IMR-90 (cell line): Measurements from ENCODE around the gene MAPK11. TPM values are rescaled to one million over a fixed set of nuclear protein-coding genes. Genes with fewer than 3 reads are reported as not detected.

Experiments
- ATAC-seq: fragments of 200-7000 bp; cut with Tn5 transposase; 2 replicates; pipeline ENCODE4 v1.9.1; 2020; ENCODE audit warnings: low read depth, mild to moderate bottlenecking, moderate library complexity
- BruUV-seq: library from RNA; stranded (reverse); fragments of 400-500 nt; replicated peaks from 2 replicates; lab custom pipeline; 2021; lab: Mats Ljungman, UMichigan
- CTCF ChIA-PET: fragments of 300-600 bp; formaldehyde crosslinking; extraction: SDS; loops from one replicate; lab custom pipeline; 2021; ENCODE audit warnings: antibody characterized with exemption; lab: Yijun Ruan, JAX
- POLR2A ChIA-PET: fragments of 300-600 bp; sonication (Branson Sonifier 250); formaldehyde crosslinking; loops from one replicate; lab custom pipeline; 2022; ENCODE audit warnings: antibody characterized with exemption; ENCODE audit not compliant: unreplicated experiment; lab: Charles Lee
- DNase-seq: peaks from one replicate; pipeline ENCODE4 v3.0.0; 2013
- H2AFZ ChIP-seq: replicated peaks from 2 replicates; pipeline ENCODE3; 2013; ENCODE audit warnings: low read length, mild to moderate bottlenecking; ENCODE audit not compliant: poor library complexity
- H2AK5ac ChIP-seq: 2 replicates; pipeline ENCODE4 v1.6.1; 2013; ENCODE audit warnings: low read depth, low read length, inconsistent platforms
- H2AK9ac ChIP-seq: replicated peaks from 2 replicates; pipeline ENCODE3; 2013; ENCODE audit warnings: mild to moderate bottlenecking, low read depth, low read length, moderate library complexity; ENCODE audit not compliant: poor library complexity
- H2BK120ac ChIP-seq: 2 replicates; pipeline ENCODE4 v1.6.1; 2013; ENCODE audit warnings: low read depth, low read length, inconsistent platforms
- H2BK15ac ChIP-seq: 3 replicates; pipeline ENCODE4 v1.6.1; 2013; ENCODE audit warnings: low read depth, low read length, inconsistent platforms
- H2BK20ac ChIP-seq: 2 replicates; pipeline ENCODE4 v1.6.1; 2013; ENCODE audit warnings: low read depth, mild to moderate bottlenecking, inconsistent platforms, low read length, moderate library complexity
- H2BK5ac ChIP-seq: 2 replicates; pipeline ENCODE4 v1.6.1; 2013; ENCODE audit warnings: mild to moderate bottlenecking, low read depth, low read length, inconsistent platforms; ENCODE audit not compliant: poor library complexity, severe bottlenecking
- H3K14ac ChIP-seq: replicated peaks from 2 replicates; pipeline ENCODE4 v1.6.1; 2013; ENCODE audit warnings: low read depth, low read length, inconsistent platforms
- H3K18ac ChIP-seq: 2 replicates; pipeline ENCODE4 v1.6.1; 2013; ENCODE audit warnings: low read depth, low read length, control low read depth
- H3K23ac ChIP-seq: 2 replicates; pipeline ENCODE4 v1.6.1; 2013; ENCODE audit warnings: low read depth, low read length, inconsistent platforms
- H3K27ac ChIP-seq: 2 replicates; pipeline ENCODE4 v1.5.1; 2013; ENCODE audit warnings: mild to moderate bottlenecking, control low read depth, low read length; ENCODE audit not compliant: insufficient read depth
- H3K27me3 ChIP-seq: 2 replicates; pipeline ENCODE4 v1.6.1; 2013; ENCODE audit warnings: low read length; ENCODE audit not compliant: control insufficient read depth, insufficient read depth
- H3K36me3 ChIP-seq: 2 replicates; pipeline ENCODE4 v1.6.1; 2013; ENCODE audit warnings: low read length, mixed read lengths; ENCODE audit not compliant: control insufficient read depth, insufficient read depth
- H3K4ac ChIP-seq: 2 replicates; pipeline ENCODE4 v1.6.1; 2013; ENCODE audit warnings: low read depth, low read length, inconsistent platforms
- H3K4me1 ChIP-seq: 2 replicates; pipeline ENCODE4 v1.6.1; 2013; ENCODE audit warnings: low read length, mixed read lengths; ENCODE audit not compliant: control insufficient read depth, insufficient read depth
- H3K4me2 ChIP-seq: 2 replicates; pipeline ENCODE4 v1.6.1; 2013; ENCODE audit warnings: low read depth, mild to moderate bottlenecking, control low read depth, low read length, moderate library complexity
- H3K4me3 ChIP-seq: 2 replicates; pipeline ENCODE4 v1.5.1; 2013; ENCODE audit warnings: low read depth, mild to moderate bottlenecking, control low read depth, low read length, moderate library complexity; ENCODE audit not compliant: insufficient read depth
- H3K56ac ChIP-seq: 2 replicates; pipeline ENCODE4 v1.6.1; 2013; ENCODE audit warnings: low read length, inconsistent platforms; ENCODE audit not compliant: insufficient read depth; ENCODE audit errors: extremely low read depth
- H3K79me1 ChIP-seq, 2 experiments: 2 replicates each; pipeline ENCODE4 v1.6.1; 2013; ENCODE audit warnings: low read length in 2 of 2, inconsistent platforms in 1 of 2, low read depth in 1 of 2
- H3K9ac ChIP-seq: 2 replicates; pipeline ENCODE4 v1.6.1; 2013; ENCODE audit warnings: low read depth, low read length, control low read depth
- H3K9me1 ChIP-seq: 2 replicates; pipeline ENCODE4 v1.6.1; 2013; ENCODE audit warnings: low read length, inconsistent platforms; ENCODE audit not compliant: insufficient read depth
- H3K9me3 ChIP-seq: 2 replicates; pipeline ENCODE4 v1.6.1; 2013; ENCODE audit warnings: low read length; ENCODE audit not compliant: control insufficient read depth, insufficient read depth
- H4K20me1 ChIP-seq: 2 replicates; pipeline ENCODE4 v1.6.1; 2013; ENCODE audit warnings: low read length, inconsistent platforms; ENCODE audit not compliant: insufficient read depth
- H4K5ac ChIP-seq: 2 replicates; pipeline ENCODE4 v1.6.1; 2013; ENCODE audit warnings: mild to moderate bottlenecking, low read depth, low read length, control low read depth
- H4K8ac ChIP-seq, 2 experiments: 2 replicates each; pipeline ENCODE4 v1.6.1; 2013; ENCODE audit warnings: low read depth in 2 of 2, low read length in 2 of 2, control low read depth in 1 of 2, inconsistent platforms in 1 of 2
- H4K91ac ChIP-seq: 2 replicates; pipeline ENCODE4 v1.6.1; 2013; ENCODE audit warnings: low read depth, low read length, inconsistent platforms; ENCODE audit not compliant: insufficient read depth
- BHLHE40 ChIP-seq: fragments of 150-350 bp; IDR thresholded peaks from 2 replicates; pipeline ENCODE4 v1.6.1; 2016; ENCODE audit warnings: mild to moderate bottlenecking, low read depth, low read length
- CEBPB ChIP-seq: IDR thresholded peaks from 2 replicates; pipeline ENCODE4 v1.6.1; 2012; ENCODE audit warnings: low read depth, low read length, improper control_type of control experiment
- CHD1 ChIP-seq: IDR thresholded peaks from 2 replicates; pipeline ENCODE4 v1.6.1; 2012; ENCODE audit warnings: low read depth, low read length, improper control_type of control experiment
- FOS ChIP-seq: fragments of 150-350 bp; IDR thresholded peaks from 2 replicates; pipeline ENCODE4 v1.6.1; 2016; ENCODE audit warnings: low read depth, low read length
- MAFK ChIP-seq: IDR thresholded peaks from 2 replicates; pipeline ENCODE4 v1.6.1; 2012; ENCODE audit warnings: low read depth, low read length, improper control_type of control experiment
- MAZ ChIP-seq: IDR thresholded peaks from 2 replicates; pipeline ENCODE4 v1.6.1; 2012; ENCODE audit warnings: low read depth, mild to moderate bottlenecking, low read length, improper control_type of control experiment, moderate library complexity, borderline replicate concordance
- MXI1 ChIP-seq: IDR thresholded peaks from 2 replicates; pipeline ENCODE4 v1.6.1; 2012; ENCODE audit warnings: low read depth, mild to moderate bottlenecking, low read length, moderate library complexity, borderline replicate concordance
- NFE2L2 ChIP-seq: fragments of 150-350 bp; IDR thresholded peaks from 2 replicates; pipeline ENCODE4 v1.6.1; 2016; ENCODE audit warnings: low read depth, mild to moderate bottlenecking, low read length
- POLR2A ChIP-seq: IDR thresholded peaks from 2 replicates; pipeline ENCODE4 v1.6.1; 2012; ENCODE audit warnings: mild to moderate bottlenecking, low read depth, low read length
- RAD21 ChIP-seq: IDR thresholded peaks from 2 replicates; pipeline ENCODE4 v1.6.1; 2012; ENCODE audit warnings: low read length, improper control_type of control experiment
- RCOR1 ChIP-seq: IDR thresholded peaks from 2 replicates; pipeline ENCODE4 v1.6.1; 2012; ENCODE audit warnings: mild to moderate bottlenecking, low read length, improper control_type of control experiment; ENCODE audit not compliant: insufficient replicate concordance
- RFX5 ChIP-seq: IDR thresholded peaks from 2 replicates; pipeline ENCODE4 v1.8.0; 2012; ENCODE audit warnings: low read depth, mild to moderate bottlenecking, low read length, moderate library complexity
- SMC3 ChIP-seq: fragments of 150-350 bp; IDR thresholded peaks from 2 replicates; pipeline ENCODE4 v1.6.1; 2016; ENCODE audit warnings: low read depth, mild to moderate bottlenecking, antibody characterized with exemption, low read length, moderate library complexity
- WGBS, 2 experiments: methylation state at CpG; one replicate each; pipeline versions ENCODE4 v1.1.5 to v1.1.7; 2013; ENCODE audit warnings: missing lambda C conversion rate in 2 of 2; ENCODE audit not compliant: insufficient read length in 1 of 2; ENCODE audit errors: extremely low coverage in 2 of 2; 5-methylcytosine and 5-hydroxymethylcytosine counted together
- dilution Hi-C: fragments of 300-500 bp; cut with HindIII; formaldehyde crosslinking; loops from one replicate; pipeline ENCODE4 v1.14.3; 2018; ENCODE audit warnings: low sequenced_read_pairs; ENCODE audit not compliant: unreplicated experiment
- in situ Hi-C: fragments of 300-500 bp; cut with MboI; formaldehyde crosslinking; loops from 3 replicates; pipeline ENCODE4 v1.14.3; 2019; ENCODE audit warnings: low sequenced_read_pairs, inconsistent platforms, mixed read lengths
- intact Hi-C: fragments of 100-400 bp; cut with micrococcal nuclease; formaldehyde crosslinking; loops from 2 replicates; pipeline ENCODE4 v1.10.0; 2022
- polyA plus RNA-seq, 3 experiments: library from polyadenylated mRNA; depleted of rRNA; stranded (reverse); fragments of >200 nt; gene quantifications; 2 replicates each; pipeline ENCODE4 v1.2.3, GENCODE V29; 2012; ENCODE audit warnings: low replicate concordance in 1 of 3
- total RNA-seq: library from RNA; depleted of rRNA; stranded (reverse); fragments of >200 nt; gene quantifications from 2 replicates; pipeline ENCODE4 v1.2.3, GENCODE V29; 2012
- TF ChIP-seq, protein P1 (sequence below): conservative IDR thresholded peaks from 2 replicates; pipeline ENCODE4 v1.5.1; 2012; ENCODE audit warnings: mild to moderate bottlenecking, low read depth, low read length, improper control_type of control experiment
- TF ChIP-seq, protein P2 (sequence below): fragments of 150-350 bp; IDR thresholded peaks from 2 replicates; pipeline ENCODE4 v1.6.1; 2016; ENCODE audit warnings: low read depth, mild to moderate bottlenecking, low read length, moderate library complexity, borderline replicate concordance
- TF ChIP-seq, protein P3 (sequence below): fragments of 150-350 bp; IDR thresholded peaks from 2 replicates; pipeline ENCODE4 v1.6.1; 2017; ENCODE audit warnings: mild to moderate bottlenecking, antibody characterized with exemption, low read length, low read depth

Gene MAPK11
- total and polyA plus RNA-seq, 2 of the 4 experiments (the other 2 are of a cell fraction): 8.1 to 14.4 TPM

DNA sequence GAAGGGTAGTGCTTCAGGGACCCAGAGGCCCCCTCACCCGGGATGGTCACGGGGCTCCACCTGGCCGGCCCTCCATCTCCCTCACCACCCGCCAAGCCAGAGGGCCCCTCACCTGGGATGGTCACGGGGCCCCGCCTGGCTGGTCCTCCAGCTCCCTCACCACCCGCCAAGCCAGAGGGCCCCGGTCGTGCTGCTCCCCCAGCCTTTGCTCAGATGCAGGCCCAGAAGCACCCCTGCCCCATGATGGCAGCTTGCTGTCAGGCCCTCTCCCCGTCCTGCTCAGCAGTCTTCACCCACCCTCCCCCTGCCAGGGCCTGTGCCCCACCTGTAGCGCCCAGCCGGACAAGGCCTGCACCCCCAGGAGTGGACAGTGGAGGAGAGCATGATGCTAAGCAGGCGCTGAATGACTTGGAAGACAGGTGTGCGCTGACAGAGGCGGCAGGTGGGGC is 49.3 kb upstream of the MAPK11 start:
- CTCF ChIA-PET: no interaction called here
- DNase-seq: no peak
- Histone ChIP-seq H3K14ac (no peak overlapping the region), H3K9me3 (no peaks in the 10 kb centered on the region), H3K56ac (no peak overlapping the region), H2AFZ (no peak overlapping the region), H3K4me3 (no peak overlapping the region), H3K4me1 (no peaks in the 10 kb centered on the region), H3K9ac (no peak overlapping the region), H2AK9ac (no peak overlapping the region), H2BK120ac (no peak overlapping the region), H3K23ac (no peak overlapping the region), H4K20me1 (no peaks in the 10 kb centered on the region), H2AK5ac (no peak overlapping the region), H3K79me1 (no peaks in the 10 kb centered on the region), H3K4ac (no peak overlapping the region), H2BK5ac (no peak overlapping the region), H3K9me1 (no peaks in the 10 kb centered on the region), H4K5ac (no peak overlapping the region), H2BK20ac (no peak overlapping the region), H3K4me2 (no peak overlapping the region), H3K27ac (no peak overlapping the region), H2BK15ac (no peak overlapping the region), H3K36me3 (no peaks in the 10 kb centered on the region), H3K18ac (no peak overlapping the region), H3K27me3 (peaks cover 3% of the 10 kb centered on the region; the same call in 1 of the 2 replicates), H4K91ac (no peak overlapping the region), H4K8ac (no peak overlapping the region)
- no CpG with 5 or more reads among the region's 15 CpGs for WGBS, 2 experiments
- dilution Hi-C loops: no loop called here
- in situ Hi-C loops: no loop called here
- POLR2A ChIA-PET: no interaction called here
- TF ChIP-seq CEBPB (no peak), MAFK (no peak), MXI1 (no peak), SMC3 (no peak), RFX5 (no peak), NFE2L2 (no peak), RAD21 (no peak), MAZ (no peak), FOS (no peak), BHLHE40 (no peak), RCOR1 (no peak), CHD1 (no peak), POLR2A (no peak)
- TF ChIP-seq, protein P1, sequence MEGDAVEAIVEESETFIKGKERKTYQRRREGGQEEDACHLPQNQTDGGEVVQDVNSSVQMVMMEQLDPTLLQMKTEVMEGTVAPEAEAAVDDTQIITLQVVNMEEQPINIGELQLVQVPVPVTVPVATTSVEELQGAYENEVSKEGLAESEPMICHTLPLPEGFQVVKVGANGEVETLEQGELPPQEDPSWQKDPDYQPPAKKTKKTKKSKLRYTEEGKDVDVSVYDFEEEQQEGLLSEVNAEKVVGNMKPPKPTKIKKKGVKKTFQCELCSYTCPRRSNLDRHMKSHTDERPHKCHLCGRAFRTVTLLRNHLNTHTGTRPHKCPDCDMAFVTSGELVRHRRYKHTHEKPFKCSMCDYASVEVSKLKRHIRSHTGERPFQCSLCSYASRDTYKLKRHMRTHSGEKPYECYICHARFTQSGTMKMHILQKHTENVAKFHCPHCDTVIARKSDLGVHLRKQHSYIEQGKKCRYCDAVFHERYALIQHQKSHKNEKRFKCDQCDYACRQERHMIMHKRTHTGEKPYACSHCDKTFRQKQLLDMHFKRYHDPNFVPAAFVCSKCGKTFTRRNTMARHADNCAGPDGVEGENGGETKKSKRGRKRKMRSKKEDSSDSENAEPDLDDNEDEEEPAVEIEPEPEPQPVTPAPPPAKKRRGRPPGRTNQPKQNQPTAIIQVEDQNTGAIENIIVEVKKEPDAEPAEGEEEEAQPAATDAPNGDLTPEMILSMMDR: no peak
- TF ChIP-seq, protein P2, sequence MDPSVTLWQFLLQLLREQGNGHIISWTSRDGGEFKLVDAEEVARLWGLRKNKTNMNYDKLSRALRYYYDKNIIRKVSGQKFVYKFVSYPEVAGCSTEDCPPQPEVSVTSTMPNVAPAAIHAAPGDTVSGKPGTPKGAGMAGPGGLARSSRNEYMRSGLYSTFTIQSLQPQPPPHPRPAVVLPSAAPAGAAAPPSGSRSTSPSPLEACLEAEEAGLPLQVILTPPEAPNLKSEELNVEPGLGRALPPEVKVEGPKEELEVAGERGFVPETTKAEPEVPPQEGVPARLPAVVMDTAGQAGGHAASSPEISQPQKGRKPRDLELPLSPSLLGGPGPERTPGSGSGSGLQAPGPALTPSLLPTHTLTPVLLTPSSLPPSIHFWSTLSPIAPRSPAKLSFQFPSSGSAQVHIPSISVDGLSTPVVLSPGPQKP: no peak
- TF ChIP-seq, protein P3, sequence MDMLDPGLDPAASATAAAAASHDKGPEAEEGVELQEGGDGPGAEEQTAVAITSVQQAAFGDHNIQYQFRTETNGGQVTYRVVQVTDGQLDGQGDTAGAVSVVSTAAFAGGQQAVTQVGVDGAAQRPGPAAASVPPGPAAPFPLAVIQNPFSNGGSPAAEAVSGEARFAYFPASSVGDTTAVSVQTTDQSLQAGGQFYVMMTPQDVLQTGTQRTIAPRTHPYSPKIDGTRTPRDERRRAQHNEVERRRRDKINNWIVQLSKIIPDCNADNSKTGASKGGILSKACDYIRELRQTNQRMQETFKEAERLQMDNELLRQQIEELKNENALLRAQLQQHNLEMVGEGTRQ: no peak
- intact Hi-C loops: no loop called here
- no peak for ATAC-seq
- BruUV-seq: no TSS peak
